SK-N-MC (cell line): Measurements from ENCODE around the gene DGKZ.
"Not testable (repeated sequence)": the region's sequence is repeated elsewhere in the genome, so short reads cannot be mapped to it uniquely, and the experiment has no call there.

ENCODE experiments used
- DNase-seq: peaks from one replicate; pipeline ENCODE4 v3.0.0-alpha.2; 2011; ENCODE audit warnings: low read depth, low spot score
- H3K27ac ChIP-seq: fragments of 200-600 bp; sonication (generic); 2 replicates; pipeline ENCODE4 v1.5.1; 2016; ENCODE audit warnings: mixed run types
- H3K36me3 ChIP-seq: fragments of 200-600 bp; sonication (generic); 2 replicates; pipeline ENCODE4 v1.6.1; 2017; ENCODE audit warnings: antibody characterized with exemption, low read length, mixed read lengths; ENCODE audit not compliant: insufficient read depth
- H3K4me3 ChIP-seq: fragments of 200-600 bp; sonication (generic); 2 replicates; pipeline ENCODE4 v1.5.1; 2016
- H3K9ac ChIP-seq: fragments of 200-600 bp; sonication (generic); 2 replicates; pipeline ENCODE4 v1.8.0; 2017; ENCODE audit warnings: mixed run types, mixed read lengths; ENCODE audit not compliant: insufficient read length
- H3K9me3 ChIP-seq: fragments of 200-600 bp; sonication (generic); 2 replicates; pipeline ENCODE4 v1.6.1; 2017; ENCODE audit warnings: low read depth, mild to moderate bottlenecking, antibody characterized with exemption, low read length, moderate library complexity, mixed read lengths
- EZH2 ChIP-seq: fragments of 200-600 bp; sonication (generic); IDR thresholded peaks from one replicate; pipeline ENCODE4 v1.6.1; 2017; ENCODE audit warnings: antibody characterized with exemption
- FOXP2 ChIP-seq: optimal IDR thresholded peaks from 2 replicates; pipeline ENCODE3; 2011; ENCODE audit warnings: mild to moderate bottlenecking, moderate library complexity; ENCODE audit not compliant: insufficient read depth; ENCODE audit errors: extremely low read length, control extremely low read depth
- POLR2AphosphoS5 ChIP-seq: IDR thresholded peaks from 2 replicates; pipeline ENCODE4 v1.6.1; 2012; ENCODE audit warnings: mild to moderate bottlenecking, low read depth, low read length, borderline replicate concordance

DGKZ gene, protein sequence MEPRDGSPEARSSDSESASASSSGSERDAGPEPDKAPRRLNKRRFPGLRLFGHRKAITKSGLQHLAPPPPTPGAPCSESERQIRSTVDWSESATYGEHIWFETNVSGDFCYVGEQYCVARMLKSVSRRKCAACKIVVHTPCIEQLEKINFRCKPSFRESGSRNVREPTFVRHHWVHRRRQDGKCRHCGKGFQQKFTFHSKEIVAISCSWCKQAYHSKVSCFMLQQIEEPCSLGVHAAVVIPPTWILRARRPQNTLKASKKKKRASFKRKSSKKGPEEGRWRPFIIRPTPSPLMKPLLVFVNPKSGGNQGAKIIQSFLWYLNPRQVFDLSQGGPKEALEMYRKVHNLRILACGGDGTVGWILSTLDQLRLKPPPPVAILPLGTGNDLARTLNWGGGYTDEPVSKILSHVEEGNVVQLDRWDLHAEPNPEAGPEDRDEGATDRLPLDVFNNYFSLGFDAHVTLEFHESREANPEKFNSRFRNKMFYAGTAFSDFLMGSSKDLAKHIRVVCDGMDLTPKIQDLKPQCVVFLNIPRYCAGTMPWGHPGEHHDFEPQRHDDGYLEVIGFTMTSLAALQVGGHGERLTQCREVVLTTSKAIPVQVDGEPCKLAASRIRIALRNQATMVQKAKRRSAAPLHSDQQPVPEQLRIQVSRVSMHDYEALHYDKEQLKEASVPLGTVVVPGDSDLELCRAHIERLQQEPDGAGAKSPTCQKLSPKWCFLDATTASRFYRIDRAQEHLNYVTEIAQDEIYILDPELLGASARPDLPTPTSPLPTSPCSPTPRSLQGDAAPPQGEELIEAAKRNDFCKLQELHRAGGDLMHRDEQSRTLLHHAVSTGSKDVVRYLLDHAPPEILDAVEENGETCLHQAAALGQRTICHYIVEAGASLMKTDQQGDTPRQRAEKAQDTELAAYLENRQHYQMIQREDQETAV

DNA sequence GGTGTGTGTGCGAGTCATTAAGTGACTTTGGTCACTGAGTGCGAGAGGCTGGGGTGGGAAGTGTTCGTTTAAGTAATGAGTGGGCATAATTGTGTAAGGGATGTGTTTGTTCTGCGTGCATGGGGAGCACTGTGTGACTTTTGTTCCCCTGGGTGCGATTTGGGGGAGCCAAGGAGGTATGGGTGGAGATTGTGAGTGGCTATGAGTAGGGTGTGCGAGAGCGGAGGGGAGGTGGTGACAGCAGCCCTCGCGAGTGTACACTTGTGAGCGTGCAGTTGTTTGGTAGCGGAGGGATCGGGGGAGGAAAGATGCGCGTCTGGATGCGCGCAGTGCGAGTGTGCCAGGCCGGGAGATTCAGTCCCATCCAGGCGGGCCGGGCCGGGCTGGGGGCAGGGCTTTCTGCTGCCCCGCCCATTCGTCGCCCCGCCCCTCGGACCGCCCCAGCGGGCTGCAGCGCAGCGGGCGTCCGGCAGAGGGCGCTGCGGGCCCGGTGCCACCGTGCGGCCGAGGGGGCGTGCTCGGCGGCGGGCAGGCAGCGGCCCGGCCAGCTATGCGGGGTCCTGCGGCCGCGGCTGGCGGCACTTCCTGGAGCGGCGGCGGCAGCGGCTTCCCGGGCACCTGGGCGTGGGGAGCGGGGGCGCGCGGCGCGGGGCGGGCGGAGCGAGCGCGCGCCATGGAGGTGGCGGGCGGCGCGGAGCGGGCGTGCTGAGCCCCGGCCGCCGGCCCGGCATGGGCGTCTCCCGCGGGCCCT, at the start of gene DGKZ:
Gene DGKZ, plus strand, starts transcription at position 578 of the 751 bp plus-strand sequence. CDS start 197 bp downstream, outside the sequence.
- H3K4me3 ChIP-seq: peak within 1 kb of the TSS; percentile 88
- no peak for DNase-seq
- no peaks in the 10 kb centered on the region for H3K9me3 ChIP-seq
- H3K36me3 ChIP-seq: no peaks in the 10 kb centered on the region
- H3K9ac ChIP-seq: peak within 1 kb of the TSS; percentile 85
- no peak within 1 kb of the TSS for H3K27ac ChIP-seq
- TF ChIP-seq EZH2 (no peak), FOXP2 (no peak), POLR2AphosphoS5 (peak; percentile 50; the same call in 1 of the 2 replicates)

DNA sequence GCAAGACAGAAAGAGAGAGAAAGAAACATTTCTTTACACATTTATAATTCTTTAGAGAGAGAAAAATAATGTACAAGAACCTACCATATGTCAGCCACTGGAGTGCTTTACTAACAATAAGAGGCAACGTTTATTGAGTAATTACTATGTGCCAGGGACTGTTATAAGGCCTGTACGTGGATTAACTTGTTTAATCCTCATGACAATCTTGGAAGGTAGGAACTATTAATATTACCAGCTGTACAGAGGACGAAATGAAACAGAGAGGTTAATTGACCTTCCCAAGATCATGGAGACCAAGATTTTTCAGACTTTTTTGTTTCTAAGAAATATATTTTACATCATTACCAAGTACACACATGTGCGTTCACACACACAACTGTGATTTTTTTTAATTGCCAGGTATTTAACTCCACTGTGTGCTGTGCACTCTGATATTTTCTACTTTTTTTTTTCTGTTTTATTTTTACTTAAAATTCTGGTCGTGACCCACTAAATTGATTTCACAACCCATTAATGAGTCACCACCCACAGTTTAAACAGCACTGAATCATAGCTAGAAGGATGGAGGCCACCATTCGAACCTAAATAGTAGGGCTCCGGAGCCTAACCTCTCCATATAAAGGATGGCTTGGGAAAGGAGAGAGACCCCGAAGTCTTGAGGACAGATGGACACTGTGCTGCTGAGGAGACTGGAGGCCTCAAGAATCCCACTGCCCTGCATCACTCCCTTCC, 48.4 kb upstream of the DGKZ start:
- no peak overlapping the region for H3K27ac ChIP-seq
- H3K36me3 ChIP-seq: no peaks in the 10 kb centered on the region
- H3K4me3 ChIP-seq: no peak overlapping the region
- DNase-seq: no peak
- H3K9ac ChIP-seq: no peak overlapping the region
- H3K9me3 ChIP-seq: no peaks in the 10 kb centered on the region
- TF ChIP-seq EZH2 (no peak), POLR2AphosphoS5 (no peak), FOXP2 (no peak)

DNA sequence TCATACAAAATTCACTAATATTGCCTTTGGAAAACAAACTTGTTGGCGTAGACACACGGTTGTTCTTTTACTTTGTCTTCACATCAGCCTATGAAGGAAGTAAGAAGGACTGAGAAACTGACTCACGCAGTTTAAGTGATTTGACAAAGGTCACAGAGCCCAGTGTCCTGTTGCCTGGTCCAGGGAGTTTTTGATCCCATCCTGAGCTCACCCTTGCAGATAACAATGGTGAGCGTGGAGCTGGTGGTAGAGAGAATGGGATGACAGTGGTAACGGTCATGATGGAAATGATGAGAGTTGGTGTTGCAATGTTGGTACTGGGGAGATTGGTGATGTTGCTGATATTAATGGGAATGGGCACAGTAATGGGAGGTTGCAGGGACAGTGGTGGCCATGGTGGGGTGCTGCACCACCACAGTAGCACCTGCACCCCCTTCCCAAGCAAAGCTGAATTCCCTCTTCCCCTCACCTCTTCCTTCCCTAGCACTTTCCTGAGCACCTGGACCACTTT, 47.8 kb upstream of the DGKZ start:
- no peak for TF ChIP-seq POLR2AphosphoS5
- no peak for TF ChIP-seq EZH2
- TF ChIP-seq FOXP2: no peak
- H3K27ac ChIP-seq: no peak overlapping the region

DNA sequence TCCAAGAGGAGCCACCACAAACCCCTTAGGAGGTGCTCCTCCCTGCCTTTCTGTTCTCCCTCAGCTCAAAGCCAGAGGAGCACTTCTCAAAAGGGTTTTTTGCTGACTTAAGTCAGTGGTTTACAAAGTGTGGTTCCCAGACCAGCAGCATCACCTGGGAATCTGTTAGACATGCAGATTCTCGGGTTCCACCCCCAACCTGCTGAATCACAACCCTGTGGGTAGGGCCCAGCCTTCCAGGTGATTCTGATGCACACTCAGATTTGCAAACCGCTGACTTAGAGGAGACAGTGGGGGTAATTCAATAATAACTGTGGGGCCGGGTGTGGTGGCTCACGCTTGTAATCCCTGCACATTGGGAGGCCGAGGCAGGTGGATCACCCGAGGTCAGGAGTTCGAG, 47.0 kb upstream of the DGKZ start:
- Histone ChIP-seq H3K36me3 (no peaks in the 10 kb centered on the region), H3K27ac (no peak overlapping the region), H3K4me3 (no peak overlapping the region), H3K9ac (no peak overlapping the region), H3K9me3 (no peaks in the 10 kb centered on the region)
- no peak for TF ChIP-seq POLR2AphosphoS5
- no peak for TF ChIP-seq FOXP2
- no peak for TF ChIP-seq EZH2
- no peak for DNase-seq

More for the DNA sequence above, 47.8 kb upstream of the DGKZ start:
- Histone ChIP-seq H3K9ac (no peak overlapping the region), H3K36me3 (no peaks in the 10 kb centered on the region), H3K9me3 (no peaks in the 10 kb centered on the region), H3K4me3 (no peak overlapping the region)
- no peak for DNase-seq

DNA sequence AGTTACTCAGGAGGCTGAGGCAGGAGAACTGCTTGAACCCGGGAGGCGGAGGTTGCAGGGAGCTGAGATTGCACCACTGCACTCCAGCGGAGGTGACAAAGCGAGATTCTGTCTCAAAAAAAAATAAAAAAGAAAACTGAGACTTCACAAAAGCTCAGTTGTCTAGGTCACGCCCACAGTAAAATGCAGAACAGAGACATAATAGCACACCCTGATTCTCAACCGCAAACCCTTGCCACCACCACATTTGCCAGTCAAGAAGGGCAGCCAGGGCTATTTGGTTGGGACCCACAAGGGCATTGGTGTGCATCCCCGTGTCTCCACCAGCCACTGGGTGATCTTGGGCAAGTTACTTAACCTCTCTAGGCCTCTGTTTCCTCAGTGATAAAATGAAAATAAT, 44.4 kb upstream of the DGKZ start:
- Histone ChIP-seq H3K36me3 (no peaks in the 10 kb centered on the region), H3K27ac (no peak overlapping the region), H3K9ac (no peak overlapping the region), H3K4me3 (no peak overlapping the region), H3K9me3 (no peaks in the 10 kb centered on the region)
- no peak for DNase-seq
- TF ChIP-seq POLR2AphosphoS5: no peak

DNA sequence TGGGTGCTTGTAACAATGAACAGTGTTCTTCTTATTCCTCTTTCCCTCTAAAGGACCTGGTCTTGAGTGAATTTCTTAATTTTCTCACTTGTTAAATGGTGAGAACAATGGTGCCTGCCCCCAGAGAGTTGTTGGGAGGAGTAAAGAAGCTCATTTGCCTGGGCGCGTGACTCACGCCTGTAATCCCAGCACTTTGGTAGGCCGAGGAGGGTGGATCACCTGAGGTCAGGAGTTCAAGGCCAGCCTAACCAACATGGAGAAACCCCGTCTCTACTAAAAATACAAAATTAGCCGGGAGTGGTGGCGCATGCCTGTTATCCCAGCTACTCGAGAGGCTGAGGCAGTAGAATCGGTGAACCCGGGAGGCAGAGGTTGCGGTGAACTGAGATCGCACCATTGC, 43.2 kb upstream of the DGKZ start:
- H3K4me3 ChIP-seq, DNase-seq, H3K27ac ChIP-seq, H3K36me3 ChIP-seq, H3K9me3 ChIP-seq, H3K9ac ChIP-seq: not testable (repeated sequence)

DNA sequence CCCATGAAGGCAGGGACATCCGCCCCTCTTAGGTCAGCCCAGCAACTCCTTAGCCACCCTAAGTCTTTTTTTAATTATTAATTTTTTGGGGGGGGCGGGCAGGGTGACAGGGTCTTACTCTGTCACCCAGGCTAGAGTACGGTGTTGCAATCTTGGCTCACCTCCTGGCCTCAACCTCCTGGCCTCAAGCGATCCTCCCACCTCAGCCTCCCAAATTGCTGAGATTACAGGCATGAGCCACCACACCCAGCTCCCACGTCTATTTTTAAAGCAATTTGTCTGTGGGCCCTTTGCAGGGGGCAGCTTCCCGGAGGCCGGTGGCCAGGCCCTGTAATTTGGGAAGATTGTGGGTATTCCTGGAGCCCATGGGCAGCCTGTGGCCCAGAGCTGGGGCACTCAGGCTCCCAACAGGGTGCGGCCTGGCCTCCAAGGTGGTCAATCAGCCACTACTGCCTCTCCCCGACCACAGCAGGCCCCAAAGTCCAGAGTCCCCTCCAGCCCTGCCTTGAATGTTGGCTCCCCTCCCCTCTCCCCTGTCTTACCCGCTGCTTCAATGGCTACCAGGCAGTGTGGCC, 42.6 kb upstream of the DGKZ start:
- no peak overlapping the region for H3K27ac ChIP-seq
- no peak overlapping the region for H3K4me3 ChIP-seq
- H3K36me3 ChIP-seq: no peaks in the 10 kb centered on the region
- no peaks in the 10 kb centered on the region for H3K9me3 ChIP-seq
- H3K9ac ChIP-seq: no peak overlapping the region
- TF ChIP-seq FOXP2 (no peak), EZH2 (no peak), POLR2AphosphoS5 (no peak)
- DNase-seq: no peak

DNA sequence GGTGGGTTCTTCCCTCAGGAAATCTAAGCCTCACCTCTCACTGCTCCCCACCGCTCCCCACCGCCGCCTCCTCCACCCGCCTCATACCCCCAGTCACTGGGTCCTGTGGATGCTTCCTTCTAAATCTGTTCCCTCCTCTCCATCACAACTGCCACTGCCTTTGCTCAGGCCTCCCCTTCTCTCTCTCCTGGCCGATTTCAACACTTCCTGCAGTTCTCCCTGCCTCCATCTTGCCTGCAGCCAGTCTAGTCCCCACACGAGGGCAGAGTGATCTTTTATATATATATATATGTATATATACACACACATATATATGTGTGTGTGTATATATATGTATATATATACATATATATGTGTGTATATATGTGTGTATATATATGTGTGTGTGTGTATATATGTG, 42.0 kb upstream of the DGKZ start:
- Histone ChIP-seq H3K9ac (no peak overlapping the region), H3K9me3 (no peaks in the 10 kb centered on the region), H3K4me3 (no peak overlapping the region), H3K36me3 (no peaks in the 10 kb centered on the region), H3K27ac (no peak overlapping the region)
- no peak for DNase-seq
- TF ChIP-seq EZH2: no peak
